GM21526 (cell line): ENCODE data around the gene SCAP.
"Not testable (repeated sequence)": the region's sequence is repeated elsewhere in the genome, so short reads cannot be mapped to it uniquely, and the experiment has no call there.

Experiments
- ATAC-seq: cut with Tn5 transposase; IDR thresholded peaks from one replicate; pipeline ENCODE4 v1.9.1; 2021; ENCODE audit warnings: moderate library complexity; ENCODE audit not compliant: unreplicated experiment, low FRiP score

Gene SCAP

GRCh38 chr3:47370887-47371697, 104.6 kb downstream of the SCAP start:
- no peak for ATAC-seq

GRCh38 chr3:47370020-47370419, 105.7 kb downstream of the SCAP start:
- ATAC-seq = not testable (repeated sequence)

GRCh38 chr3:47367631-47368030, 108.1 kb downstream of the SCAP start:
- no peak for ATAC-seq

- no peak for ATAC-seq
Measured at GRCh38 chr3:47366833-47367232, 108.9 kb downstream of the SCAP start.

- ATAC-seq = no peak
Measured at GRCh38 chr3:47365213-47366153, 110.3 kb downstream of the SCAP start.
